DMS79 treated with DMSO at 0.1 percent for 48 hours (cell line): ENCODE data around the gene STARD13.

ENCODE experiments used
- DNase-seq: peaks from one replicate; lab custom pipeline; 2025; lab: John Stamatoyannopoulos, UW

The STARD13 gene, protein sequence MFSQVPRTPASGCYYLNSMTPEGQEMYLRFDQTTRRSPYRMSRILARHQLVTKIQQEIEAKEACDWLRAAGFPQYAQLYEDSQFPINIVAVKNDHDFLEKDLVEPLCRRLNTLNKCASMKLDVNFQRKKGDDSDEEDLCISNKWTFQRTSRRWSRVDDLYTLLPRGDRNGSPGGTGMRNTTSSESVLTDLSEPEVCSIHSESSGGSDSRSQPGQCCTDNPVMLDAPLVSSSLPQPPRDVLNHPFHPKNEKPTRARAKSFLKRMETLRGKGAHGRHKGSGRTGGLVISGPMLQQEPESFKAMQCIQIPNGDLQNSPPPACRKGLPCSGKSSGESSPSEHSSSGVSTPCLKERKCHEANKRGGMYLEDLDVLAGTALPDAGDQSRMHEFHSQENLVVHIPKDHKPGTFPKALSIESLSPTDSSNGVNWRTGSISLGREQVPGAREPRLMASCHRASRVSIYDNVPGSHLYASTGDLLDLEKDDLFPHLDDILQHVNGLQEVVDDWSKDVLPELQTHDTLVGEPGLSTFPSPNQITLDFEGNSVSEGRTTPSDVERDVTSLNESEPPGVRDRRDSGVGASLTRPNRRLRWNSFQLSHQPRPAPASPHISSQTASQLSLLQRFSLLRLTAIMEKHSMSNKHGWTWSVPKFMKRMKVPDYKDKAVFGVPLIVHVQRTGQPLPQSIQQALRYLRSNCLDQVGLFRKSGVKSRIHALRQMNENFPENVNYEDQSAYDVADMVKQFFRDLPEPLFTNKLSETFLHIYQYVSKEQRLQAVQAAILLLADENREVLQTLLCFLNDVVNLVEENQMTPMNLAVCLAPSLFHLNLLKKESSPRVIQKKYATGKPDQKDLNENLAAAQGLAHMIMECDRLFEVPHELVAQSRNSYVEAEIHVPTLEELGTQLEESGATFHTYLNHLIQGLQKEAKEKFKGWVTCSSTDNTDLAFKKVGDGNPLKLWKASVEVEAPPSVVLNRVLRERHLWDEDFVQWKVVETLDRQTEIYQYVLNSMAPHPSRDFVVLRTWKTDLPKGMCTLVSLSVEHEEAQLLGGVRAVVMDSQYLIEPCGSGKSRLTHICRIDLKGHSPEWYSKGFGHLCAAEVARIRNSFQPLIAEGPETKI

DNA sequence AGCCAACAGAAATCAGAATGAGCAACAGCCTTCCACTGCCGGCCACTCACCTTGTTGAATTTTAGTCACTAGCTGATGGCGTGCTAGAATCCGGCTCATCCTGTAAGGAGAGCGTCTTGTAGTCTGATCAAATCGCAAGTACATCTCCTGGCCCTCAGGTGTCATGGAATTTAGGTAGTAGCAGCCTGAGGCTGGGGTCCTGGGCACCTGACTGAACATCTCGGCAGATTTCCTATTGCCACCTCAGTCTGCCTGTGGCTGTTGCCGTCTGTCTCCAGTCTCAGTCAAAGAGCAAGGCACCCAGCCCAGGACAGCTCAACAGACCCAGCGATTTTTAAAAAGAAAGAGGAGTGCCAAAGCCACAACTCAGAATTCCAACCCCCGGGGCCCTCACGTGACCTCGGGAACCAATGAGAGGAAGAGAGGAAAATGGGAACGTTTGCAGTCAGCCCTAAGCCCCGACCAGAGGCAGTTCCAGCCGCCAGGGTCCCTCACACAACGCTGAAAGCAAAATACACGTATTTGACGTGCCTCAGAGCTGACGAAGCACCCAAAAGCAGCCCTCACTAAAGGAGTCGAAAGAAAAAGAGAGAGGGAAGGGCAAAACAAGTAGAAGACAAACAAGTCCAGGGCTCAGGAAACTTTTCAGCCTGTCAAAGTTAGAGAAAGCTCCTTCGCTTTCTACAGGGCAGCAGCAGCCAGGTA is at the start of gene STARD13:
TSS of gene STARD13 (minus strand) at position 336 of the 705 bp plus-strand sequence. CDS start at position 219, 117 bp downstream.
- DNase-seq, result no peak

DNA sequence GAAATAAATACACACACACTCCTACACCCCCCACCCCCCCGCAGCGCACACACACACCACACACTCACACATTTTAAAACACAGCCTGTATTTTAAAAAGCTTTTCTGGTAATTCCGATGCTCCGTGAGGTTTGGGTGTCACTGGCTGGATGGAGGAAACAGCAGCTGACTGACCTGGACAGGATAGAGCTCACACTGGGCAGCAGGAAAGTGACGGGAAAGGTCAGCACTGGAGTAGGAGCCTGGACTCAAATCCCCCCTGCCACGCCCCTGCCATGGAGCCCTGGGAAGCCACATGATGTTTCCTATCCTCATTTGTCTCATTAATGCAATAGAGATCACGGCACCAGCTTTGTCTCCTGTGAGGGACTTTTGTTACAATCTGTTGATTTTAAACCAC is 49.3 kb upstream of the STARD13 start:
- DNase-seq, result no peak

DNA sequence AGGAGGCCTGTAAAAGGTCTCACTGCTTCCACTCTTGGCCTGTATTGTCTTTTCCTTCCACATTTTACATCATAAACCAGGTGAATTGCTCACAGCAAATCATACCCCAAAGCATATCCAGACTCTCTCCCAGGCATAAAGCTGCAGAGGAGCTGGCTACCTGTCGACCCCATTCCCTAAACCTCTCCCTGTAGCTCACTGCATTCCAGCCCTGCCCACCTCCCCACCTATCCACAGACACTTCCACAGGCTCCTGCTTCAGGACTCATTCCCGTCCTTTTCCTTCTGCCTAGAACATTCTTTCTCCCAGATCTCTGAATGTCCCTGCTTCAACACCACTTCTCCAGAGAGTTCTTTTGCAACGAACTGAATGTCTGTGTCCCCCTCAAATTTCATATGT is 46.4 kb upstream of the STARD13 start:
- no peak for DNase-seq

DNA sequence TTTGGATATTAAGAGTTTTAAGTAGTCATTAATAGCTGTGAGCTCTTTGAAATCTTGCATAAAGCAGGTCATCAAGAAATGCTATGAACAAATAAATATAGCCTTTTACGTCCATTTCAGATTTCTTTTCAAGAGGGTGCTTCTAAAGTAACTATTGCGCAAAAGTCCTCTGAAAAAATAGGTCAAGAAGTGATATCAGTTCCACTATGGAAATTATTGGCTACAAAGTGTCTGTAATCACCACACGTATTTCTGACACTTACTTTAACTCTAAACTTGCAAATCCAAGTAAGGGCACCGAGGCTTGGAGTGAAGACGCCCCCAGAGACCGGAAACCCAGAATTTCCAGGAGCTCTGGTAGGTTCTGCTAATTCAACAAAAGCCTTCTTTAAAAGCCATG is 44.9 kb upstream of the STARD13 start:
- DNase-seq, result peak; percentile 81

DNA sequence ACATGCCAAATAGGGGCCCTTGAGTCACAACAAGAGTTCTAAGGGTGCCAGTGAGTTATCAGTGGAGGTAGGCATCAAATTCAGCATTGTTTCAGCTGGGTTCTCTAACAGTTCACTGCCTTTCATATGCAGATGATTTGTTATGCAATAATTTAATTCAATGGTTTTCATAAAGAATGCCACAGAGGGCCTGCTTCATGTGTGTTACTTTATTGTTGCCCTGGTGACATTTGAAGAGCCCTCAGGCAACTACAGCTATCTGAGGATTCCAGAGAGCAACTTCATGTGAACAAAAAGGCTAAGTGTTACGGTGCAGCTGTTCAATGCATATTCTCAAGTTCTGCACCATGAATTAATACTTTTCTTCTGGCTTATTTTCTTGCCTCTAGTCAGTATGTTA is 43.1 kb upstream of the STARD13 start:
- DNase-seq, result peak; percentile 63

DNA sequence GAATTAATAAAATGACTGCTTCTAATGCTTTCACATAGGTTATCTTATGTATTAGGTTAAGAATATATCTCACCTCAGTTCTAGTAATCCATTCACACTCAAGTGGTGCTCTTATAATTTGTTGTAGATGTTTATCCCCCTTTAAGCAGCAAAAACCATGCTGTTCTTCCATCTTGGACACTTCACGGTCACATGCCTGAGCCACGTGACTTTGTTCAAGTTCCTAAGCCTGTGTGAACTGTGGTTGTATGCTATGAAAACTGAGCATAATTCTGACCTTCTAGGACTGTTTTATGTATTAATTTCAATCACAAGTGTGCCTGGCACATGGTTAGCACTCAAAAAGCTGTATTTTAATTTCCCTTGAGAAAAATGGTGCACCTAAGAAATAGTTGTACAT is 41.2 kb upstream of the STARD13 start:
- DNase-seq, result no peak

DNA sequence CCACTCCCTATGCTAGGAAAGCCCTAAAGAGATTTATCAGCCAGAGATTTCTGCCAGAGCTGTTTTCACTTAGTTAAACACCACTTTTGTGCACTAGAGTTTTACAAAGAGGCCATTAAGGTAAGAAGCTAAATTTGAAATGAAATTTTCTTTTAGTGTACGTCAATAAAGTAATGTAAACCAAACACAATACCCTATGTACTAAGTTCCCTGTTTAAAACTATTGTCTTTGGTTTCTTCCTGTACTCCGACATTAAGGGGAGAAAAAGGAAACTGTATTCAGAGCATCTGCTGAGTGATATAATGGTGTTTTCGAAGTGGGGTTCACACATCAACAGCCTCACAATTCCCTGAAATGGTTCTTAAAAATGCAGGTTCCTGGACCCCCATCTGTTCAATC is 40.7 kb upstream of the STARD13 start:
- no peak for DNase-seq

DNA sequence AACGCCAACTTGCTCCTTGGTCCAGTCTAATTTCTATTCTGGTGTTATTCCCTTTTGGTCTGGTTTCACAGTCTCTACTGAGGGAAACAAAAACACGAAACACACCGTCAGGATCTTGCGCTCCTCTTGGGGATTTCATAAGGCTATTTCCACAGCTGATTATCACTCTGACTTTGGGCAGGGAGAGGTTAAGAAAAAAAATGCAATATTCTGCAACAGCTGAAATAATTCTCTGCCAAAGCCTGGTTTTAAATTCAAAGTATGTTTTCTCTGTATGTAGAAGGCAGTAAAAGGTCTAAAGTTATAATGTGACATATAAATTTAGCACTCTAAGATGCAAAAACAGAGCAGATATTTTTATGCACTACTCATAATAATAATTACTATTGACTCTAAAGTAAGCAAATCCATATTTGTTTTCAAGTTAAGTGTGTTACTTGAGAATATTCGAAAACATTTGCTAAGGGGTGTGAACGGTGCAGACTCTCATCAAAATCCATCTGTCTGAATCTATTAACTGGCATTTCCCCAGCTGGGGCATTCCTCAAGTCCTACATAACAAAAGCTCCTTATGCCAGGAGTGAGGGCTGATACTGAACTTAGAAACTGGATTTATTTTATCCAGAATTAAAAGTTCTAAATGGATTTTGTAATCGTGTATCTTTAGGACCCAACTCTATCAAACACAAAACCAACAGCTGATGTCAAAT is 38.4 kb upstream of the STARD13 start:
- DNase-seq, result peak; percentile 16

DNA sequence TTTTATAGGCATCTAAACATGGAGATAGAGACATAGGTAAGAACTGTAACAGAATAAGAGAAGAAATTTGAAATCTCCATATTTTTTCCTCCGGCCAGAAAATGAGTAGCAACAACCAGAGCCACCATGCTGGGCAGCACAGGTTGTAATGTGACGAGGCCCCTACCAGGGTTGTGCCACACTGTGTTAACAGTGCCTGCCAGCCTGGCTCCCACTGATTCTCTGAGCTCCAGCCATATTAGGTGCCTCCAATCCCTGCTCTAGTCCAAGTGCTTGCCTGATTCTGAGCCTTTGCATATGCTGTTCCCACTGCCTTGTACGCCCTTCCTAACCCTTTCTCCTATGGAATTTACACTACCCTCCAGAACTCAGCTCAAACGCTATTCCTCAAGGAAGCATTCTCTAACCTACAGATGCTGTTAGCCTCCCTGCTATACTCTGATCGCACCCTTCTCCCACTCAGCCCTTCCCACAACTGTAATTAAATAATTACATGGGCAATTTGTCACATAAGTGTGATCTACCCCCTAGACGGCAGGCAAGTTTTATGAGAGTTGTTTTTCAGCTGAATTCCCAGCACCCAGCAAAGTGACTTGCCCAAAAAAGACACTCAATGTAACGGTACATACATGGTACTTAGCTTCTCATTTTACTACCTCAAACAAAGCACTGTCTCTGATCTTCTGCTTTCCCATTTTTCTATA is 37.6 kb upstream of the STARD13 start:
- peak; percentile 64 for DNase-seq

DNA sequence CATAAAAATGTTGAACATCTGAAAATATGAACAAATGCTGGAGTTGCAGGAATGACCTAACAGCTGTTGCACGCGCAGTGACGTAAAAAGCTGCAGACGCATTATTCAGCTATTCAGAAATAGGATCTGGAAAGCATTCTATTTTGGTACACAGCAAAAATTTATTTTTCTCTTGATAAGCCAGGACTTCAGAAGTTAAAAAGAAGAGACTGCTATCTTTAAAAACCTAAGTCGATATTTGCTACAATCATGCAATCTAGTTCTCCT is 36.9 kb upstream of the STARD13 start:
- no peak for DNase-seq

DNA sequence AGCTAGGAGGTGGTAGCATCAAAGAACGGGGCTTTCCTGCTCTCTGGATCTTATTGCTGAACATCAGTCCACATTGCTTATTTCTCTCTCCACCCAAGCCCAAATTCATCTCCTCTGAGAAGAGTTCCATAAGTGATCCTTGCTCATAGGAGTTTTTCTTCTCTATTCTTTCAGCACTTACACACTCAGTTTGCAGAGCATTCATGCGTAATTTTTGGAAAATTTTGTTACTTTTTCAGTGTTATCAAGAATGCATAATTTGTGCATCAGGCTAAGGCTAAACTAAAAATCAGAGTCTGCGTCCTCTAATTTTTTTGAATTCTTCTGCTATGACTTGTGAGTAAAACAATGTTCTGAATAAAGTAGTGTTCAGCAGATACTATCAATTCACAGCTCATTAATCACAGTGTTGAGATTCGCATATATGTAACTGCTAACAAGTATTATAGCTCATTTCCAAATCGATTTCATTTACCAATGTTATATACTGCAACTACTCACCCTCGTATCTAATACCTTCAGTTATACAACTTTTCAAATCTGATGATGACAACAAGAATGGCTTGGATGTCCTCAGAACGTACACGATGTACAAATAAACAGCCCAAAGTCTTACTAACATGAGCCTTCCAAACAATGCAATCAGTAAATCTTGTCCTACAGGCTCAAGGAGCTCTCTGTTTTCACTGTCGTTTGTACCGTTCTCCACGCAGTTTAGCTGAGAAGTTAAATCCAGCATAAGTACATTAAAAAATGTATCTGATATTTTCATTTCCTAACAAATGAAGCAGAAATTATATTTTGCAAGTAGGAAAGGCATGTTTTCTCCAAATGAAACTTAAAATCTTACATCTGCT is 36.4 kb upstream of the STARD13 start:
- DNase-seq, result no peak

DNA sequence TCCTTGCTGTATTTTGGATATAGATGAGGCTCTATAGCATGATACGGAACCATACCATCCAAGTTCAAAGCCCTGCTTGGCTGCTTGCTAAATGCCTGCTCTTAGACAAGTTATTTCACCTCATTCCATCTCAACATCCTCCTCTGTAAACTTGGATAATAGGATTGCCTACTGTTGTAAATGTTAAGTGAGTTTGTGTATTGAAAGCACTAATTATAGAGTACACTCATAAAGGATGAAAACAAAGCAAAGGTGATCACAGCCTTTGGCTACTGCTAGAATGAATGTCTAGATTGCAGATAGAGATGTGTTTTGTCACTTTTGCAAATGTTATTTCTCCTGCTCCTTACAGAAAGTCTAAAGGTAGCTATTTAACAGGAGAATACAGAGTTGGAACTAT is 34.3 kb upstream of the STARD13 start:
- DNase-seq, result no peak

DNA sequence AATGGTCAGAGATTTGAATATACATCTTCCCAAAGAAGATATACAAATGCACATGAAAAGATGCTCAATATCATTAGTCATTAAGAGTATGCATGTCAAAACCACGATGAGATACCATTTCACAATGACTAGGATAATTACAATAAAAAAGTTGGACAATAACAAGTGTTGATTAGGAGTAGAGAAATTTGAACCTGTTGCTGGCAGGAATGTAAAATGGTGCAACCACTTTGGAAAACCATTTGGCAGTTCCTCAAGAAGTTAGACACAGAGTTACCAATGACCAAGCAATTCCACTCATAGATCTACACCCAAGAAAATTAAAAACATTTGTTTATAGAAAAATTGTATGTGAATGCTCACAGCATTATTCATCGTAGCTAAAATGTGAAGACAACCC is 33.2 kb upstream of the STARD13 start:
- no peak for DNase-seq

DNA sequence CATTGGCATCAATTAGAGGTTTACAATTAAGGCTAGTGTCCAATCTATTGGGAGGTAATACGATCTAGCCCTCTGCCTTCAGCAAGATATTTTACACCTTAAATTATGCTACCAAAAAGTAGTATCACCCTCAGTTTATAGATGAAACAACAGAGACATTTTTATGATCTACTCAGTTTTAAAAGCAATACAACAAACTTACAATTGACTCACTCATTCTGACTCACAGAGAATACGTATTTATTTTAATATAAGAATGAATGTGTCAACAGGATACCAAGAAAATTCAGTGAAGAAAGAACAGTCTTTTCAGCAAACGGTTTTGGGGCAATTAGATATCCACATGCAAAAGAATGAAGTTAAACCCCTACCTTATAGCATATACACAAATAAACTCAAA is 32.5 kb upstream of the STARD13 start:
- no peak for DNase-seq

DNA sequence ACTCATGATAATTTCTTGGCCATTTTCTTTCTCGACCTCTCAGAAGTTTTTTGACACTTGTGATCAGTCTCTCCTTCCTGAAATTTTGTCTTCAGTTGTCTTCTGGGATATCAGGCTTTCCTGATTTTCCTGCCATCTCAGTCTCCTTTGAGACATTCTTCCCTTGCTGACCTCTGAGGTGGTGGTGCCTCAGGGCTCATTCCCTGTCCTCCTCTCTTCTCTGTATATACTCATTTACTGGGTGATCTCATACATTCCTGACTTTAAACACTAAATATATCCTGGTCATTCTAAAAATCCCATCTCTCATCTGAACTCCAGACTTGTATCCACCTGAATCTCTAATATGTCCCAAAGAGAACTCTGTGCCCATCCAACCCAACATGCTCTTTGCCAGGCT is 31.3 kb upstream of the STARD13 start:
- DNase-seq, result no peak

DNA sequence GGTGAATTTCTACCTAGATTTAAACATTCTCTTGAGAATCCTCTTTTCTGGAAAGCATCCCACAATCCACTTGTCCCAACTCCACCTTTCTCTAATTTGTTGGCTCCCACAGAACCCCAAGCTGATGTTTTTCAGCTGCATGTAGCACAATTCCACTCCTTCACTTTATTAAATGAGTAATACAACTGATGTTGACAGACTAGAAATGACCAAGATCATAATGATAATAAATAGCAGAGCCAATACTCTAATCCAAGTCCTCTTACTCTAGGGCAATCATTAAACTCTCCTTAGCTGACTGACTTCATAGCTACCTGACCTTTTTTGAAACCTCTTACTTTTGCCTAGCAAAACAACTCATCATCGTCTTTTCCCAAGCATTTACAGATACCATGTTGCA is 27.9 kb upstream of the STARD13 start:
- no peak for DNase-seq

DNA sequence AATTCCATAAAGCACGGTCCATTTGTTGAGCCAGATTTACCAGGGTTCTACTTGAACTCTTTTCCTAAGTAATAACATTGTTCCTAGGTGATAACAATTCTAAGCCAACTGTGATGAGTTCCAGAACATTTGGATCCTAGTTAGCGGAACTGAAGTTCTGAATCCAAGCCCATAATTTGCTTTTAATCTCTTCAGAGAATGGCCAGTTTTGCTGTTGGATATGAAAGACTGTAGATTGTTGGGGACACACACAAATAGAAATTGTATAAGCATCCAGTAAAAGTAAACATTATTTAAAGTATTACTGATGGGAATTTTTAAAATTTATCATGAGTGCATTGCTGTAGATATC is 27.3 kb upstream of the STARD13 start:
- DNase-seq, result no peak

DNA sequence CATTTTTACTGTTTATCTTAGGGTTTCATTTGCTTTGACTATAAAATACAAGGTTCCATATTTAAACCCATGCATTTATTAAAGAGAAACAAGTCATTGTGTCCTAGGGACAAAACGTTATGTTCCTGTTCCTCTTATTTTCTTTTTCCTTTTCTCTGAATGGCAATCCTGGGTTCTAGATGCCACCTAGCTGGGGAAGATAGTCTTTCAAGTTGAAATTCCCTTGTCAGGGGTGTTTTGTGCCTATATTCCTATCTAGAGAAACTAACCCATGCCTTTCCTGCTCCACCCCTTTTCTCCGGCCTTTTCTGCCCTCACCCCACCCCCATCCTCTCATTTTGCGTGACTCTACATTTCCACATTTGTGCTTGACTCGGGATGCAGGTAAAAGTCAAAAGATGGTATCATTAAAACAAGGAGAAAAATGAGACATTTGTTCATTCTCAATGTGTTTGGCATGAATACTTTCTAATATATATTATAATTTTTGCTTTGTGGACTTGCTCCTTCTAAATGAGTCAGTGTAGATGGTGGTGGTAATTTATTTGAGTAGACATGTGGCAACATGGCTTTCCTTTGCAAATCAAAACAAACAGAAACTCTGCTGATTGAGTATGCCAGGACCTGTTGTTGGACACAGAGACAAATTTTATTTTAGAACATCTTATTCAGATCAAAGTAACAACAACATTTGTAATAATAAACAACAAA is 26.8 kb upstream of the STARD13 start:
- DNase-seq, result no peak

DNA sequence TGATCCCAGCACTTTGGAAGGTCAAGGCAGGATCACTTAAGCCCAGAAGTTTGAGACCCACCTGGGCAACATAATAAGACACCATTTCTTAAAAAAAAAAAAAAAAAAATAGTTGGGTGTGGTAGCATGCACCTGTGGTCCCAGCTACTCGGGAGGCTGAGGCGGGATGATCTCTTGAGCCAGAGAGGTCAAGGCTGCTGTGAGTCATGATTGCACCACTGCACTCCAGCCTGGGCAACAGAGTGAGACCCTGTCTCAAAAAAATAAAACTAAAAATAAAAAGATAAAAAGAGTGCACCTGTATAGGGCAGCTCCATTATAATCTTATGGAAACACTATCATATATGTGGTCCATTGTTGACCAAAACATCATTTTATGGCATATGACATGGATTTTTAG is 25.5 kb upstream of the STARD13 start:
- no peak for DNase-seq
